ENCODE measurements around the gene PLXDC2. TPM values are rescaled to one million over a fixed set of nuclear protein-coding genes. Genes with fewer than 3 reads are reported as not detected.

The PLXDC2 gene
- total RNA-seq, 1 donor from 2014 or later = 51.3 TPM

DNA sequence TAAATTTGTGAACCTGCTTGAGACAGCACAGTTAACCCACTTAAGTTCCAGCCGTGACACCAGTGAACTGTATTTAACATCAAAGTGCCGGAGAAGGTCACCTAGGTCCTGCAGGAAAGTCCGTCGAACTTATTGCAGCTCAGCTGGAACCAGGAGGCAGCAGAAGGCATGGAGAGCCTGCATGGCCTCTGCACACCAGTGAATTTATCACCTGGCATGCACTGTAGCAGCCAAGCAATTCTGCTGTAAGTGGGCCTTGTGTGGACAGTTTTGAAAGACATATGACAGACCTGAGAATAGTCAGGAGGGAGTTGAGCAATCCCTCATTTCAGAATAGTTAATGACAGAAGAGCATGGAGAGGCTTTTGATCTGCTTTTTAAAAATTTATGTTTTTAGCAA lies 108.8 kb downstream of the PLXDC2 start:
- Histone ChIP-seq H3K27ac (no peak overlapping the region), H3K36me3 (no peaks in the 10 kb centered on the region), H3K4me1 (peaks cover 53% of the 10 kb centered on the region), H3K9me3 (no peaks in the 10 kb centered on the region), H3K27me3 (no peaks in the 10 kb centered on the region), H3K4me3 (no peak overlapping the region)
- TF ChIP-seq POLR2AphosphoS5 (IDR thresholded peaks at IDR 0.05; ENCODE audit: insufficient read depth in 1 of 2, low read depth in 1 of 2) = no peak
- no peak for TF ChIP-seq CTCF (IDR thresholded peaks at IDR 0.05)
- TF ChIP-seq POLR2A (IDR thresholded peaks at IDR 0.05) = no peak
- intact Hi-C loops (cut with DNase I) = no loop called here
- no peak for DNase-seq (ENCODE audit: extremely low spot score in 2 of 2)

GRCh38 chr10:19928936-19929335 lies 112.7 kb downstream of the PLXDC2 start:
- DNase-seq (ENCODE audit: extremely low spot score in 2 of 2) = no peak
- H3K36me3 ChIP-seq = no peaks in the 10 kb centered on the region
- no peak overlapping the region for H3K4me3 ChIP-seq
- no peaks in the 10 kb centered on the region for H3K9me3 ChIP-seq
- intact Hi-C loops (cut with DNase I) = no loop called here
- no peaks in the 10 kb centered on the region for H3K27me3 ChIP-seq
- TF ChIP-seq POLR2AphosphoS5 (IDR thresholded peaks at IDR 0.05; ENCODE audit: insufficient read depth in 1 of 2, low read depth in 1 of 2) (no peak), CTCF (IDR thresholded peaks at IDR 0.05) (no peak), POLR2A (IDR thresholded peaks at IDR 0.05) (no peak)
- H3K4me1 ChIP-seq = peaks cover 49% of the 10 kb centered on the region
- peak overlapping the region; percentile 28 for H3K27ac ChIP-seq

DNA sequence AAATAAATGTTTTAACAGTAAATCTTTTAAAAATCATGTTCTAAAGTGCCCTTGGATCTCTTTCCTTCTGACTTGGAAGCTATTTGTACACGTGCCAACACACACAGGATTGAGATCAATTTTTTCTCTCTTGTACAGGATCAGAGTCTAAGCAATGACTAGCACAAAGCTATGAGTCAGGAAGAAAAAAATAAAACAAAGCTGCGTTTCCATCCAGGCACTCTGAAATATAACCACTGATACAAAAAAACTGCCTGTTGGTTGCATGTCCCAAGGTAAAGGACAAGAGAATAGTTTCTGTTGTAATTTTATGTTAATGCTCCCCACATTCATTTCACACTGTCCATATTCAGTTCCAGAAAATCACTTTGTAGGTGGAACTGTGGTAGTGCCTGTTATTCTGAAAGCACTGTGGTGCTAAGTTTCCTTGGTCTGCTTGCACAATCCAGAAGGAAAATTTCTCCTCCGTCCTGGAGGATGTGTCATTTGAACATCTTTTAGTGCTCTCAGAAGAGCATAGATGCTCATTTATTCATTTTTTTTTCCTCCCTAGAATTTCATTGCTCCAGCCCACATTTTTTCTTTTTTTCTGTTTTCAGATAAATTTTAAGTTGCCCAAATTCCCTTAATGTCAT lies 113.4 kb downstream of the PLXDC2 start:
- no peaks in the 10 kb centered on the region for H3K9me3 ChIP-seq
- peaks cover 48% of the 10 kb centered on the region for H3K4me1 ChIP-seq
- no peak overlapping the region for H3K4me3 ChIP-seq
- TF ChIP-seq POLR2AphosphoS5 (IDR thresholded peaks at IDR 0.05; ENCODE audit: insufficient read depth in 1 of 2, low read depth in 1 of 2) = peak in 1 of 2 donors; percentile 44
- no peak for TF ChIP-seq CTCF (IDR thresholded peaks at IDR 0.05)
- H3K27ac ChIP-seq = peak overlapping the region; percentile 28
- H3K36me3 ChIP-seq = no peaks in the 10 kb centered on the region
- no peaks in the 10 kb centered on the region for H3K27me3 ChIP-seq
- DNase-seq (ENCODE audit: extremely low spot score in 2 of 2) = no peak
- intact Hi-C loops (cut with DNase I) = no loop called here

DNA sequence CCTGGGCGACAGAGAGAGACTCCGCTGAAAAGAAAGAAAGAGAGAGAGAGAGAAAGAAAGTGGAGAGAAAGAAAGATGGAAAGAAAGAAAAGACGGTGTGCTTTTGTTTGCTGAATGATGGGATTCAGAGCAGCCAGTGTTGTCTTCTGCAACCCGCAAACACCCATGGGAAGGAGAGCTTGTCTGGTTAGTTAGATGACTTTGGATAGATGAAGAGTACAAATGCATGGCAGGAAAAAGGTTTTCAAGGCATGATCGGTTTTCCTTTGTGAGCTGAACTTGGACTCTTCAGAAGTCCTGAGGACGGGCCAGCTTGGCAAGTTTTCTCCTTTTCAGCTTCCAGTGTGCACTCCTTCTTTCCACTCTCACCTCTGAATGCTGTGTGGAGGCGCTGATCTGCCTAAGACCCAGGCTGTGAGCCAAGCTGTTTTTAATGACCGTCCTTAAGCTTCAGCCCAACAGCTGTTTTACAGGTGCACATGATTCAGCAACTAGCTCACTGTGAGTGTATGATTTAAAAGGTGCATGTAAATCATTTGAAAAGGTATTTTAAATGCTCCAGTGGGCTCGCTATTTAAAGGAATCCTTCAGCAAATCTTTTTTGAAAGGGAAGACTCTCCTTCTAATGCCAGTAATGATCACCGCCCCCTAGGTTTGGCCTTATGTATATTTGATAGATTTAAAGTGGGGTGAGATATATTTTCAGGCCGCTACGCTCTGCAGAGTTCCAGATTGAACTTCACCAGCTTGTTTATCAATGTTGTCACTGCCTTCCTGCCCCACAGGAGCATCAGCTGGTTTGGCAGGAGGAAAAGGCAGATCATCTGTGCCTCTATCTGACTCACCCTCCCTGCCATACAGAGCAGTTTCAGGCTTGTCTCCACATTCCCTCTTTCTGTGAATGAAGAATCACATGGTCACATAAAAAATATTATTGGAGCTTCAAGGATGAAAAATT lies 115.0 kb downstream of the PLXDC2 start:
- Histone ChIP-seq H3K4me1 (peaks cover 48% of the 10 kb centered on the region), H3K27ac (peak overlapping the region; percentile 50), H3K9me3 (no peaks in the 10 kb centered on the region), H3K27me3 (no peaks in the 10 kb centered on the region), H3K4me3 (no peak overlapping the region), H3K36me3 (no peaks in the 10 kb centered on the region)
- no peak for DNase-seq (ENCODE audit: extremely low spot score in 2 of 2)
- TF ChIP-seq POLR2A (IDR thresholded peaks at IDR 0.05) = no peak
- TF ChIP-seq CTCF (IDR thresholded peaks at IDR 0.05) = no peak
- peak in 1 of 2 donors; percentile 59 for TF ChIP-seq POLR2AphosphoS5 (IDR thresholded peaks at IDR 0.05; ENCODE audit: insufficient read depth in 1 of 2, low read depth in 1 of 2)
- intact Hi-C loops (cut with DNase I) = no loop called here

Data from vagina (tissue), 2 donors.